GM18508 (cell line): Measurements from ENCODE around the gene DOCK1.

Experiments used
- ATAC-seq: cut with Tn5 transposase; IDR thresholded peaks from one replicate; pipeline ENCODE4 v1.9.1; 2021; ENCODE audit warnings: moderate number of reproducible peaks; ENCODE audit not compliant: insufficient read depth, unreplicated experiment

DOCK1 gene

GRCh38 chr10:127319691-127320090 is 414.5 kb downstream of the DOCK1 start:
- no peak for ATAC-seq

DNA sequence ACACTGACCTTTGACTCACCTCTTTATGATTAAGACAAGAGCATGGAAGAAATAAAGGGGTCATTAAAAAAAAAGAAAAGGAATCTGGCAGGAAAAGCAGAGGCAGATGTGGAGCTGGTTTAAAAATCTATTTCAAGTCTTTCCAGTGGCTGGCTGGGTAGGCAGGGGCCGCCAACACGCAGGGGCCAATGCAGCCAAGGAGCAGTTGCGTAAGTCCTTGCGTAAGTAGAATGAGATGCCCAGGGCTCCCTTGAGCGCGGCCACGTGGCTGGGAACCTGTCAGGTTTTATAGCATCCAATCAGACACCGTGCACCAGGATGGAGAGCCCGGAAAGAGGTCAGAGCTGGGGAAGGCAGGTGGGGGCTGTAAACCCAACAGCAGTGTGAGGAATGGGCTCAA is 414.9 kb downstream of the DOCK1 start:
- no peak for ATAC-seq

DNA sequence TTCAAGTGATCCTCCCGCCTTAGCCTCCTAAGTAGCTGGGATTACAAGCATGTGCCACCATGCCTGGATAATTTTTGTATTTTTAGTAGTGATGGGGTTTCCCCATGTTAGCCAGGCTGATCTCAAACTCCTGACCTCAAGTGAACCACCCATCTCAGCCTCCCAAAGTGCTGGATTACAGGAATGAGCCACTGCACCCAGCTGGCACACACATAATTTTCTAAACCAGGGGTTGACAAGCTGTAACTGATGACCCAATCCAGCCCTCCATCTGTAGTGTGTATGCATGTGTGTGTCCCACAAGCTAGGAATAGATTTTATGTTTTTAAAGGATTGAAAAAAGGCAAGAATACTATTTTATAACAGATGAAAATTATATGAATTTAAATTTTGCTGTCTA is 417.1 kb downstream of the DOCK1 start:
- ATAC-seq = no peak

GRCh38 chr10:127325506-127325905 is 420.3 kb downstream of the DOCK1 start:
- no peak for ATAC-seq

GRCh38 chr10:127326883-127327282 is 421.7 kb downstream of the DOCK1 start:
- ATAC-seq = no peak

DNA sequence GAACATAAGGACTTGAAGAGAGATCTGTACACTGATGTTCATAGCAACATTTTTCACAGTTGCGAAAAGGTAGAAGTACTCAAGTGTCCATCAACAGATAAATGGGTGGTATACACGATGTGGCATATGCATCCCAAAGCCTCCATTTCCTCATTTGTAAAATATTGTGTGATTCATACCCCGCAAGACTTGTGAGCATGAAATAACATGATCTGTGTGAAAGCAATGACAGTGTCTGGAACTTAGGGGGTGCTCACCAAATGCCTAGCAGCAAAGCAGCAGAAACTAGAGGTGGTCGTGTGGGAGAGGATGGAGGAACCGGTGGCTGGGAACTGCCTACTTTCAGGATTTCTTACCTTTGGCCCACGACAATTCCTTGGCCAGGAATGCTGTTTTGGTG is 426.5 kb downstream of the DOCK1 start:
- no peak for ATAC-seq

DNA sequence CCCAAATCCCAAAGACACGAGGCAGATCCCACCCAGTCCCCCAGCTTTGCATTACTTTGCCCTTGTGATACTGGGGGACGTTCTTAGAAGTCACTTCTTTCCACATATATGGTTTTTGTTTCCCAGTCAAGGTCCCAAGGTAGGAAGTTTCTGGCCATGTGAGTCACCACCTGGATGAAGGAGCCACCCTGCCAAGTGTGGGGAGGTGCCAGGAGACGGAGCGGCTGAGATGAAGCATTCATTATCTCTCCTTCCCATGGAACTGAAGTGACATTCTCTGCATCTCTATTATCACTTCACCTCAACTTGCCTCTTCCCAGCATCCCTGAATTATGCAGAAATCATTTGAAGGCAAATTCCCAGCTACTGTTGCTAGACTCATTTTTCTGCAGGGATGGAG is 427.4 kb downstream of the DOCK1 start:
- ATAC-seq = no peak

DNA sequence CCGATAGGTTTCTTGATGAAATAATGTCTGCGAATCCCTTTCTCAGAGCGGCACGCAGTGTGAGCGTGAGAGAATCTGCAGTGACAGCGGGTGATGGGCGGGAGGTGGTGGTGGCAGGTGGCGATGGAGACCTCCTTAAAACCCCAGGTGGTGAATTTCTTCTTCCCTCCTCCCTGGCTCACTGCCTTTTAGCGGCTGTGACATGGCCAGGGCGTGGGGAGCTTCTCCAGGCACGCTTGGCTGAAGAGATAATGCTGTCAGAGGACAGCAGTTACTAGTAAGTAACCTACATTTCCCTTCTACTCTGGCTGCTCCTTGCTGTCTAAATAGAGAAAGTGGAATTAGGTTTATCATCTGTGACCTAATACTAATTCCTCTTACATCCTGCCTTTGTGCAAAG is 432.6 kb downstream of the DOCK1 start:
- ATAC-seq = no peak

DNA sequence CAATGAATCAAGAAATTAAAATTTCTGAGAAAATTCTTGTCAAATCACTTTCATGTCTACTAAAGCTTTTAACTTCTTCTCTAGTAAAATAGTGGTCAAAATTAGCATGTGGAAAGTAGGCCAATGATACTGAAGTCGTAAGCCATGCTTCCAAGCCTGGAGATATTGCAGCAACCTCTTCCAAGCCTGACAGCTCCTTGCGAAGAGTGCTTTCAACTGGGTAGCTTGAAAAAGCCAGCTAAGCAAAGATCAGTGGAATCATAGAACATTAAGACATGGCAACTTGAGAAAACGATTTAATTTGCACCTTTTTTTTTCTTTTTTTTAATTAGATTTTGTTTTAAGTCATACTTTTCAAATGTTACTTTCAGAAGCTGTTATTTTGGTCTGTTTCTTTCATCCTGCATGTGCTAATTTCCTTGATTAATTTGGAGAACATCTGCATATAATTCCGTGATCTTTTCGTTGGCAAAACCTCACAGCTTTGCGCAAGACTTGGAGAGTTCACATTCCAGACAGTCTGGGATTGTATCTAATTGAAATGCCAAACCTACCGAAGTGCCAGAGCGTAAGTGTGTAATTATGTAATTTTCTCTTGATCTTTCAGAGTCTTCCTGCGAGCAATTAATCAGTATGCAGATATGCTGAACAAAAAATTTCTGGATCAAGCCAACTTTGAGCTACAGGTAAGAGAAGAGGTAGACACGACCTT is 433.3 kb downstream of the DOCK1 start:
- ATAC-seq = no peak

DNA sequence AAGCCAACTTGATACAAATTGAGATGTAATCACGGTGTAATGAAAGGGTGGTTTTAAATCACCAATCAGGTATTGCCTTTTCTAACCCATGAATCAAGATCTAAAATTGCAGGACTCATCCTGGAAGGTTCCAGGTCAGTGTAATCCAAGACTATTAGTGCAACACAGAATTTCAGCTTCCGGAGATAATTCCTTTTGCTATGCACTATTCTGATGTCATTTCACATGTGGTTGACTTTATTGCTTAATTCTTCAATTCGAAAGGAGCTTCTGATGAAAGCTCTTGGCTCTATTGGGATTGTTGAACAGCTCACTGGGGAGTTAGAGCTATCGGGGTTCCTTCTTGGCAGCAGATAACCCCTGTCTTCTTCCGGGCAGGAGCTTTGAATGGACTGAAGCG is 438.6 kb downstream of the DOCK1 start:
- ATAC-seq = no peak

DNA sequence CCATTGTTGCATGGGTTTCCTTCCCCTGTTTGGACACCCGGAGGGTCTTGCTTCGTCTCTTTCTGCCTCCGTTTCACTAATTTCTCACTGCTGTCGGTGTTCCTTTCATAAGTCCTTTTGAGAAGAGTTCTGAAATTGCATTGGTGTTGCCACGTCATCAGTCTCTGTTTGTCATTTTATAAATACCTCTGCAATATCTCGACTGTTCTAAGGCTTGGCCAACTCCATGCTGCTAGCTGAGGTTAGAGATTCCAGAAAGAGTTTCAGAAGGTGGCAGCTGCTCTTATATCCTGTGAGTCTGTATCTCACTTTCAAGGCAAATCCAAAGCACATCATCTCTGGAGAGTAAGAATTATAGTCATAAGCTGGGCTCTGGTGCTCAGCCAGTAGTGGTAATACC is 439.1 kb downstream of the DOCK1 start:
- no peak for ATAC-seq

DNA sequence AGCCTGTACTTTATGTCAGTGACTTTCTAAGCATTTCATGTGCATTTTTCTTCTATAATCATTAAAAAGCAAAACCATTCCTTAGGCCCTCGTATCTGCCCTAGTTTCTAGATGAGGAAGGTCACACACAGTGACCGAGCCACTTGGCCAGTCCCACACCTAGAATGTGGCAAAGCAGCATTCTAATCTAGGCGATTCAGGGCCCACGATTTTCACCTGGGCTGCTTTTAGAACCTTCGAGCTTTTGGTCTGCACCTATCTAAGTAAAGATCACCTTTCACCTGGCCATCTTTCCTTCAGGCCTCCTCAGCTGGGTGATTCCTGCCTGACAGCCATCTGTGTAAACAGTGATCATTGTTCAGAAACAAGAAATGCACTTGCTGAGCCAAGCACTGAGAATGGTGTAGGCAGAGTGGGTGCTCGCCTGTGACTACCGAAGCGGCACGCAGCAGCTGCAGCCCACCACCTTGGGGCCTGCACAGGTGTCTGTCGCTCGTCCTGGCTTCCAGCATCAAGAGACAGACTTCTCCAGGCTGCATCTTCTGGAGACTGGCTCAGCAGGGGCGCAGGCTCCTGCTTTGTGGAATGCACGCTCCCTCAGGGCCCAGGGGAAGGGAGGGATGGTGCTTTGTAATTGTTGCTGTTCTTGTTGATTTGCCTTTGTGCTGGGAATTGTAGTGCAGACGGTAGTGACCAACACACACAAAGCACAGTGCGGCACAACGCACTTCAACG is 440.2 kb downstream of the DOCK1 start:
- ATAC-seq = no peak

DNA sequence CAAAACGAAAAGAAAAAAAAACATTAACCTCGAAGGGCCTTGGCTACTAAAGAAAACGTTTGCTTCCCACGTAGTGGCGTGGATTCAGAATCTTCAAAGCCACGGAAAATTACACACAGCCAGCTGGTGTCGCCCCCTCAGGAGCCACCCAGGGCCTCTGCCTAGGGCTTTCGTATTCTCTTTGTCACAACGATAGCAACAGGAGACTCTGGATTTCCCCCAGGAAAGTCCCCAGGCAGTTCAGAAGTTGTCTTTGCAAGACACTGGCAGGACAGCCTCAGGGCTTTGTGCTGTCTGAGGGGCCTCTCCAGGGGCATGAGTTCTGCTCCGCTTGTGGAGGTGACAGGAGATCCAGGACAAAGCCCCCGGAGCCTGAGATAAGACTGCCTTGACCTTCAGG is 441.4 kb downstream of the DOCK1 start:
- peak; percentile 81 for ATAC-seq

DNA sequence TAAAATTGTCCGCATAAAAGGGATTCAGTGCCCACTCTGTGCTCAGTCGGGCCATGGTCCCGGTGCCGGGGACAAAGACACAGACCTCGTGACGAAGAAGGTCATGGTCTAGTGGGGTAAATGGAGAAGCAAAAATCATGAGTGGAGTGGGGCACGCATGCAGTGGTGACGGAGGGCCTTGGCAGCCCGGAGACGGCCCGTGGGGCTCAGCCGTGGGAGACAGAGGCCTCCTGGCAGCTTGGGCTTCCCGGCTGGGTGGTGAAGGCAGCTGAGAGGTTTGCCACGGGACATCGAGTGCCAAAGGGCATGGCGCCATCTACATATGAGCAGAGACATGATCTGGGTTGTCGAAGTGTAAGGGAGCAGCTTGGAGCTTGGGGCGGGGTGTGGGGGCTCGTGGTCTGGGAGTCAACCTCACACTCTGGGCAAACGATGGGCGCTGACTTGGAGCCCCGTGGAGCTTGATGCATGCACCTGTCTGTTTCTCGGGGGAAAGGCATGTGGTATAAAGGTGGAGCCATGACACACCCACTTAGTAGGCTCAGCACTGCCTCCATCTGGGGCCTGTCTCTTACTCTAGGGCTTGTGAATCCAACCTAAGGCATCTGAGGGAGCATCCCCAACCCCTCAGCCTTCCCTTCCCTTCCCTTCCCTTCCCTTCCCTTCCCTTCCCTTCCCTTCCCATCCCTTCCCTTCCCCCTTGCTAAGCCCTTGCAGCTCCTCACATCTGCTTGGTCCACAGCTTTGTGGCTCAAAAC is 442.2 kb downstream of the DOCK1 start:
- no peak for ATAC-seq

DNA sequence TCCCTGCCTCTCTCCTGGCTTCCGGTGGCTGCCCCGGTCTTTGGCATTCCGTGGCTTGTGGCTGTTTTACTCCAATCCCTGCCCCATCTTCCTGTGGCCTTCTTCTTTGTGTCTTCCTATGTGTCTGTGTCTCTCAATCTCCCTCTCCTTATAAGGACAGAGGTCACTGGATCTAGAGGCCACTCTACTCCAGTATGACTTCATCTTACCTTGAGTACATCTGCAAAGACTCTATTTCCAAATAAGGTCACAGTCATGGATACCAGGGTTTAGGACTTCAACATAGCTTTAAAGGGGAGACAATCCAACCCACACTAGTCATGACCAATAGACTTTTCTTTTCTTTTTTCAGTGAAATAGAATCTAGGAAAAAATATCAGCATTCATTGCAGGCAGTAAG is 444.5 kb downstream of the DOCK1 start:
- ATAC-seq = no peak

GRCh38 chr10:127351542-127351941 is 446.3 kb downstream of the DOCK1 start:
- ATAC-seq = no peak

GRCh38 chr10:127353544-127353943 is 448.3 kb downstream of the DOCK1 start:
- no peak for ATAC-seq

- no peak for ATAC-seq
These were observed 449.0 kb downstream of the DOCK1 start for GRCh38 chr10:127354255-127354654.

DNA sequence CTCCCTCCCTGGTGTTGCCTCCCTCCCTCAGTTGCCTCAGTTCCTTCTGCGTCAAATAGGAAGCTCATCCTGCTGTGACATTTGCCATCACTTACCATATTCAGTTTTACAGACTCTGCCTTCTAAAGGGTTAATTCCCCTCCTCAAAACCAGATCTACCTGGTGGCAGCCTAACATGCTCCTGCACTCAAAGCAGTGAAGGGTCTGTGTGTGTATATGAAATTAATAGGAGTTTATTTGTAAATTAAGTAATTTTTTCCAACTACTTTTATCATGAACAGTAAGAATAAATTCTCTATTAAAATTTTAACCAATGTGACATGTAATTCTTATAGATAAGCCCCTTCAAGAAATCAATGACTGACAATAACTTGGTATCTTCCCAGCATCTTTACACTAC is 449.8 kb downstream of the DOCK1 start:
- ATAC-seq = no peak

GRCh38 chr10:127356360-127356759 is 451.1 kb downstream of the DOCK1 start:
- no peak for ATAC-seq

GRCh38 chr10:127357265-127357664 is 452.0 kb downstream of the DOCK1 start:
- ATAC-seq = no peak
